Epithelial cell of proximal tubule (primary cell): ENCODE results near the gene ITIH4. TPM values are rescaled to one million over a fixed set of nuclear protein-coding genes. Genes with fewer than 3 reads are reported as not detected.
A peak's percentile ranks its signal among the peaks of the same experiment; 100 is the strongest.

Source experiments
- DNase-seq: peaks from one replicate; pipeline ENCODE4 v3.0.0-alpha.2; 2011; ENCODE audit warnings: low read depth
- H3K4me3 ChIP-seq: 2 replicates; pipeline ENCODE4 v1.5.1; 2011; ENCODE audit warnings: low read depth, mild to moderate bottlenecking, low read length
- total RNA-seq: library from RNA; depleted of rRNA; stranded (reverse); fragments of >200 nt; gene quantifications from 2 replicates; pipeline ENCODE4 v1.2.3, GENCODE V29; 2015
- TF ChIP-seq, protein P1 (sequence below): conservative IDR thresholded peaks from 2 replicates; pipeline ENCODE4 v1.5.1; 2012; ENCODE audit warnings: low read depth, mild to moderate bottlenecking, low read length

Gene ITIH4
- total RNA-seq, 1 donor from 2014 or later, result not detected

- TF ChIP-seq, protein P1, sequence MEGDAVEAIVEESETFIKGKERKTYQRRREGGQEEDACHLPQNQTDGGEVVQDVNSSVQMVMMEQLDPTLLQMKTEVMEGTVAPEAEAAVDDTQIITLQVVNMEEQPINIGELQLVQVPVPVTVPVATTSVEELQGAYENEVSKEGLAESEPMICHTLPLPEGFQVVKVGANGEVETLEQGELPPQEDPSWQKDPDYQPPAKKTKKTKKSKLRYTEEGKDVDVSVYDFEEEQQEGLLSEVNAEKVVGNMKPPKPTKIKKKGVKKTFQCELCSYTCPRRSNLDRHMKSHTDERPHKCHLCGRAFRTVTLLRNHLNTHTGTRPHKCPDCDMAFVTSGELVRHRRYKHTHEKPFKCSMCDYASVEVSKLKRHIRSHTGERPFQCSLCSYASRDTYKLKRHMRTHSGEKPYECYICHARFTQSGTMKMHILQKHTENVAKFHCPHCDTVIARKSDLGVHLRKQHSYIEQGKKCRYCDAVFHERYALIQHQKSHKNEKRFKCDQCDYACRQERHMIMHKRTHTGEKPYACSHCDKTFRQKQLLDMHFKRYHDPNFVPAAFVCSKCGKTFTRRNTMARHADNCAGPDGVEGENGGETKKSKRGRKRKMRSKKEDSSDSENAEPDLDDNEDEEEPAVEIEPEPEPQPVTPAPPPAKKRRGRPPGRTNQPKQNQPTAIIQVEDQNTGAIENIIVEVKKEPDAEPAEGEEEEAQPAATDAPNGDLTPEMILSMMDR, result no peak
- no peak for DNase-seq
These were observed 21.3 kb downstream of the ITIH4 start for GRCh38 chr3:52809149-52809548.

GRCh38 chr3:52805270-52806039 lies 25.0 kb downstream of the ITIH4 start:
- TF ChIP-seq, protein P1, result no peak
- no peak overlapping the region for H3K4me3 ChIP-seq

More at GRCh38 chr3:52809149-52809548, 21.3 kb downstream of the ITIH4 start:
- no peak overlapping the region for H3K4me3 ChIP-seq

GRCh38 chr3:52801839-52802238 lies 28.6 kb downstream of the ITIH4 start:
- H3K4me3 ChIP-seq, result no peak overlapping the region
- DNase-seq, result no peak
- TF ChIP-seq, protein P1, result no peak

More at GRCh38 chr3:52805270-52806039, 25.0 kb downstream of the ITIH4 start:
- no peak for DNase-seq

DNA sequence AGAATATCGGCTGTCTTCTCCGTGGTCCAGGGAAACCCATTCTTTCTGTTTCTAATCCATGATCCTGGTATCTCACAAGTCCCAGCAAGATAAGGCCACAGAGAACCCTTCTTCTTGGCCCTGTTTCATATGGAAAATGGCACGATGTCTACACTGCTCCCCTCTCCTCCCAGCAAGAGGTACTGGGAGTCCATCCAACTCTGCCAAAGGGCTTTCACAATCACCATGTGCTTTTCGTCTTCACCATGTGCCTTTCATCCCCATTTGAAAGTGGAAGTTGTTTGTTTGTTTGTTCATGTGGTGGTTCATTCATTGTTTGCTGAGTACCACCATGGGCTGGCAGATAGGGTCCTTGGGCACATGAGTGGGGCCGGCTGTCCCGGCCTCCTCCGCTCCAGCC lies 30.4 kb downstream of the ITIH4 start:
- TF ChIP-seq, protein P1, result no peak
- no peak overlapping the region for H3K4me3 ChIP-seq
- no peak for DNase-seq

DNA sequence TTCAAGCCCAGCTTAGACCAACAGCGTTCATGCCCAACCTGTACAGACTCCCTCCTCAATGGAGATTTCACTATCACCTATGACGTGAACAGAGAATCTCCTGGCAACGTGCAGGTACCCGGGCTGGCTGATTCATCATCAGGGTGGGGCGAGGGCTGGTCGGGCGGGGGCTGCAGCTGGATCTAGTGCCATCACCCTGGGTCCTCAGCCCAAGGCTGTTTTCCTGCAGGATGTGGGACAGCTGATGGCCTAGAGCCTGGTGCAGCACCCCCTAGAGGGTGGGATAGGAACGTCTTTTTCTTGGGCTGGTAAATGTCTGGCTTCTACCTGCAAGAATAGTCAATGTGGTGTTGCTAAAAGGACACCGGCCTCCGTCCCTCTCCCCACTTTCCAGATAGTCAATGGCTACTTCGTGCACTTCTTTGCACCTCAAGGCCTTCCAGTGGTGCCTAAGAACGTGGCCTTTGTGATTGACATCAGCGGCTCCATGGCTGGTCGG lies 31.4 kb downstream of the ITIH4 start:
- no peak for DNase-seq
- TF ChIP-seq, protein P1, result peak; percentile 68

GRCh38 chr3:52798376-52798977 lies 32.0 kb downstream of the ITIH4 start:
- TF ChIP-seq, protein P1, result no peak
- no peak overlapping the region for H3K4me3 ChIP-seq
- DNase-seq, result no peak

More for the DNA sequence above, 31.4 kb downstream of the ITIH4 start:
- no peak overlapping the region for H3K4me3 ChIP-seq
